Measurements from ENCODE around the gene INPP5F.

DNA sequence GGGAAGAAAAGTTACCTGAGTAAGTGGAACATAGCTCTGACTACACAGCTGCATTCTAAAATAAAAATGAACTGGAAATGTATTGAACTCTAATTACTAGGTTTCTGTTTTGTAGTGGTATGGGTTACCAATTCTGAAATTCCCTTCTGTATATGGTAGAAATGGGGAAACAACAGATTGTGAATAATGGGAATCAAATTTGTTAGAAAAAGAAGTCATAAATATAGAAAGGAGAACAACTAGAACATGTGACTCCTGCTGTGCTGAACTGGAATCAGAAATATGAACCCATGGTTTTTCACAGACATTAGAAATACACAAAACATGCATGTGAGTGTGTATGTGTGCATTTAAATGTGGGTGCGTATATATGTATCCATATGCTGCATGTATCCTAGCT is 119.8 kb downstream of the INPP5F start:
- TF ChIP-seq, protein P1, sequence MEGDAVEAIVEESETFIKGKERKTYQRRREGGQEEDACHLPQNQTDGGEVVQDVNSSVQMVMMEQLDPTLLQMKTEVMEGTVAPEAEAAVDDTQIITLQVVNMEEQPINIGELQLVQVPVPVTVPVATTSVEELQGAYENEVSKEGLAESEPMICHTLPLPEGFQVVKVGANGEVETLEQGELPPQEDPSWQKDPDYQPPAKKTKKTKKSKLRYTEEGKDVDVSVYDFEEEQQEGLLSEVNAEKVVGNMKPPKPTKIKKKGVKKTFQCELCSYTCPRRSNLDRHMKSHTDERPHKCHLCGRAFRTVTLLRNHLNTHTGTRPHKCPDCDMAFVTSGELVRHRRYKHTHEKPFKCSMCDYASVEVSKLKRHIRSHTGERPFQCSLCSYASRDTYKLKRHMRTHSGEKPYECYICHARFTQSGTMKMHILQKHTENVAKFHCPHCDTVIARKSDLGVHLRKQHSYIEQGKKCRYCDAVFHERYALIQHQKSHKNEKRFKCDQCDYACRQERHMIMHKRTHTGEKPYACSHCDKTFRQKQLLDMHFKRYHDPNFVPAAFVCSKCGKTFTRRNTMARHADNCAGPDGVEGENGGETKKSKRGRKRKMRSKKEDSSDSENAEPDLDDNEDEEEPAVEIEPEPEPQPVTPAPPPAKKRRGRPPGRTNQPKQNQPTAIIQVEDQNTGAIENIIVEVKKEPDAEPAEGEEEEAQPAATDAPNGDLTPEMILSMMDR (IDR thresholded peaks at IDR 0.05): no peak
- no peak for TF ChIP-seq EZH2 (IDR thresholded peaks at IDR 0.05; ENCODE audit: borderline replicate concordance, insufficient read depth, low read depth, low read length, poor library complexity, severe bottlenecking)

Data from B cell (primary cell).